NCI-H345 treated with DMSO at 0.1 percent for 48 hours (cell line): ENCODE measurements around the gene TRIOBP.

Experiments used
- DNase-seq: peaks from one replicate; lab custom pipeline; 2025; ENCODE audit not compliant: unreplicated experiment; lab: John Stamatoyannopoulos, UW

The TRIOBP gene

DNA sequence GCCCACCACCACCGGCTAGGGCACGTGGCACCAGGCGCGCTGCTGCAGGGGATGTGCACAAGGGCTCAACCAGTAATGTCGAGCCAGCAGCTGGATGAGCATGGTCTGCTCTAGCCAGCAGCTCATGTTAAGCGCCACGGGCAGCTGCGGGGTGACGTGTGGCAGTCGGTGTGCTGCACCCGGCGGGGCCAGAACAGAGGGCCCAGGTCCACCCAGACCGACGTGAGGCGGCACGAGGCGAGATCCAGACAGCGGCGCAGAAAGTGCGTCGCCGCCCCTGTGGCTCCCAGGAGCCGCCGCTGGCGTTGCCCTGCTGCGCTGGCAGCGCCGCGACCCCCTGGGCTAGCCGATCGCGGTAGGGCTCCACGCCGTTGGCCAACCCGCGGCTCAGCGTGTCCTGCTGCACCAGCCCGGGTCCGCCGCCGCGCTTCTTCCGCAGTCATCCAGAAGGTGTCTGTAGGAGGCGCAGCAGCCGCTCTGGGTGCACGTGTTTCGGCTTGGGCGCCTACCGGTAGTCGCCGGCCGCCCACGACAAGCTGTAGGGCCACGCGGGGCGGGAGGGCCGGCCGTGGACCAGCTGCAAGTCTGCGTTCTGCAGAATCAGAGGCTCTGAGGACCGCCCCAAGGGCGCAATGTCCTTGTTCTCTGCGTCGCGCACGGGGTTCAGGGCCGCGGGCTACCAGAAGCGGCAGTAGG, 121.7 kb downstream of the TRIOBP start:
- DNase-seq = peak; percentile 14

GRCh38 chr22:37819105-37819433, 122.2 kb downstream of the TRIOBP start:
- DNase-seq = no peak

DNA sequence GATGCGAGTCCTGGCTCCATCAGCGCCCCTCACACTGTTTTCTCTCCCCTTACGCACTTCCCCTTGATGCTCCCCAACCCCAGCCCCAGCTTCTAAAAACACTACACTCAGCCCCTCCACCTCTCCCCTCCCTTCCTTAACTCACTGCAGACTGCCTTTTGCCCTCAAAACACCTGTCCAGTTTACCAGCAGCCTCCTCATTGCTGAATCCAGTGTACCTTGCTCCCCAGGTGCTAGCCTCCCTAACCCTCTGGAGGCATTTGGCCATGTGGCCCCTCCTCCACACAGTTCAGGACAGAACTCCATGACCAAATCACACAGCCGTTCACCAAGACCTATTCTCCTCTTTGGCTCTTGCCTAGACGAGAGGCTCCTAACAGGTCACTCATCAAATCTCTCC, 123.5 kb downstream of the TRIOBP start:
- DNase-seq = no peak

- DNase-seq = no peak
These were observed 125.4 kb downstream of the TRIOBP start for GRCh38 chr22:37822079-37822833.

GRCh38 chr22:37823134-37823985, 126.5 kb downstream of the TRIOBP start, which contains the start of gene GALR3:
TSS of gene GALR3 (plus strand) at chr22:37823382. CDS start at chr22:37823407, 25 bp downstream.
- DNase-seq = no peak

- DNase-seq = no peak
These were observed 128.1 kb downstream of the TRIOBP start for GRCh38 chr22:37824674-37825641.
